Activated CD8-positive, alpha-beta memory T cell treated with anti-CD3 and anti-CD28 coated beads for 4 hours (primary cell): ENCODE data around the gene MYLK2.

ENCODE experiments used
- DNase-seq, 2 donors: peaks; one replicate each; pipeline ENCODE4 v3.0.0-alpha.2; 2020; ENCODE audit warnings: low read depth in 2 of 2

MYLK2 gene

GRCh38 chr20:31871618-31871954, 52.4 kb downstream of the MYLK2 start:
- DNase-seq, result no peak

GRCh38 chr20:31872406-31872805, 53.2 kb downstream of the MYLK2 start:
- DNase-seq, result no peak

GRCh38 chr20:31875671-31876070, 56.5 kb downstream of the MYLK2 start:
- DNase-seq, result no peak

GRCh38 chr20:31877684-31878083, 58.5 kb downstream of the MYLK2 start:
- no peak for DNase-seq

GRCh38 chr20:31879143-31879987, 60.2 kb downstream of the MYLK2 start:
- DNase-seq, result peak; percentile 56 to 58

- no peak for DNase-seq
These were observed 62.8 kb downstream of the MYLK2 start for GRCh38 chr20:31881945-31882344.

GRCh38 chr20:31883829-31884228, 64.7 kb downstream of the MYLK2 start:
- DNase-seq, result no peak
